BE2C (cell line): ENCODE data around the gene LRRC75A.
"Not testable (repeated sequence)": the region's sequence is repeated elsewhere in the genome, so short reads cannot be mapped to it uniquely, and the experiment has no call there.

Experiments used
- DNase-seq: peaks from one replicate; pipeline ENCODE4 v3.0.0-alpha.2; 2020
- H3K27me3 ChIP-seq: fragments of 250-450 bp; sonication (Bioruptor Pico); 2 replicates; pipeline ENCODE4 v1.5.1; 2020; ENCODE audit warnings: mild to moderate bottlenecking
- H3K36me3 ChIP-seq: fragments of 250-450 bp; sonication (Bioruptor Pico); 2 replicates; pipeline ENCODE4 v1.5.1; 2020; ENCODE audit warnings: mild to moderate bottlenecking
- H3K4me1 ChIP-seq: fragments of 250-450 bp; sonication (Bioruptor Pico); 2 replicates; pipeline ENCODE4 v1.5.1; 2020
- H3K4me3 ChIP-seq: 2 replicates; pipeline ENCODE4 v1.5.1; 2011; ENCODE audit warnings: low read depth, low read length
- H3K9me3 ChIP-seq: fragments of 250-450 bp; sonication (Bioruptor Pico); 2 replicates; pipeline ENCODE4 v1.5.1; 2020
- TF ChIP-seq, protein P1 (sequence below): IDR thresholded peaks from 2 replicates; pipeline ENCODE4 v1.5.1; 2012; ENCODE audit warnings: mild to moderate bottlenecking, low read depth, low read length

Gene LRRC75A

DNA sequence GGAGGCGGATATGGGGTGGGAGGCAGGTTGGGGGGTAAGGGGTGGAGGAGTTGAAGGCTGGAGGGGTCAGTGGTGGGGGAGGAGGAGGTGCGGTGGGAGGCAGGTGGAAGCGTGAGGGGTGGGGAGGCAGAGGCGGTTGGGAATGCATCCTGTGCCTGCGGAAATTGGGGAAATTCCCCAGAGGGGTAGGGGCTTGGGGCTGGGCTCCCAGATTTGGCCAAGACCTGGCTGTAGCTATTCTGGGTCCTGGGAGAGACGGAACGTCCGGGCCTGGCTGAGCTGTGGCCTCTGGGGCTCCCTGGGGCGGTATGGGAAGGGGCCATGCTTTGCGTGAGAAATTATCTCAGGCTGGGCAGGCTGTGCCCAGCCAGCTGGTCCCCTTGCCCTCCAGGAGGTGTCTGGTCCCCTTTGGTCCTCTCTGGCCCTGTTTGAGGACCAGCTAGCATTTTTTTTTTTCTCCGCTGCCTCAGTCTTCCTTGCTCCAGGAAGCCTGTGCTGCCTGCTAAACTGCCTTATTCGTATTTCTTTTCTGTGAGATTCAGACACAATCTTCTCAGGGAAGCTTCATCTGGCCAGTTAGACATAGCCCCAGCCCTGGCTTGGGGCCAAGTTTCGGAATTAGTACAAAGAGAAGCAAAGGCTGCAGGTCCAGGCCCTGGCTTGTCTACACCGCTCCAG lies 83.9 kb downstream of the LRRC75A start:
- TF ChIP-seq, protein P1, sequence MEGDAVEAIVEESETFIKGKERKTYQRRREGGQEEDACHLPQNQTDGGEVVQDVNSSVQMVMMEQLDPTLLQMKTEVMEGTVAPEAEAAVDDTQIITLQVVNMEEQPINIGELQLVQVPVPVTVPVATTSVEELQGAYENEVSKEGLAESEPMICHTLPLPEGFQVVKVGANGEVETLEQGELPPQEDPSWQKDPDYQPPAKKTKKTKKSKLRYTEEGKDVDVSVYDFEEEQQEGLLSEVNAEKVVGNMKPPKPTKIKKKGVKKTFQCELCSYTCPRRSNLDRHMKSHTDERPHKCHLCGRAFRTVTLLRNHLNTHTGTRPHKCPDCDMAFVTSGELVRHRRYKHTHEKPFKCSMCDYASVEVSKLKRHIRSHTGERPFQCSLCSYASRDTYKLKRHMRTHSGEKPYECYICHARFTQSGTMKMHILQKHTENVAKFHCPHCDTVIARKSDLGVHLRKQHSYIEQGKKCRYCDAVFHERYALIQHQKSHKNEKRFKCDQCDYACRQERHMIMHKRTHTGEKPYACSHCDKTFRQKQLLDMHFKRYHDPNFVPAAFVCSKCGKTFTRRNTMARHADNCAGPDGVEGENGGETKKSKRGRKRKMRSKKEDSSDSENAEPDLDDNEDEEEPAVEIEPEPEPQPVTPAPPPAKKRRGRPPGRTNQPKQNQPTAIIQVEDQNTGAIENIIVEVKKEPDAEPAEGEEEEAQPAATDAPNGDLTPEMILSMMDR = no peak
- Histone ChIP-seq H3K36me3 (no peaks in the 10 kb centered on the region), H3K27me3 (no peaks in the 10 kb centered on the region), H3K4me1 (peaks cover 4% of the 10 kb centered on the region; the same call in 1 of the 2 replicates), H3K9me3 (no peaks in the 10 kb centered on the region), H3K4me3 (peak overlapping the region; percentile 23)
- peak; percentile 69 for DNase-seq

DNA sequence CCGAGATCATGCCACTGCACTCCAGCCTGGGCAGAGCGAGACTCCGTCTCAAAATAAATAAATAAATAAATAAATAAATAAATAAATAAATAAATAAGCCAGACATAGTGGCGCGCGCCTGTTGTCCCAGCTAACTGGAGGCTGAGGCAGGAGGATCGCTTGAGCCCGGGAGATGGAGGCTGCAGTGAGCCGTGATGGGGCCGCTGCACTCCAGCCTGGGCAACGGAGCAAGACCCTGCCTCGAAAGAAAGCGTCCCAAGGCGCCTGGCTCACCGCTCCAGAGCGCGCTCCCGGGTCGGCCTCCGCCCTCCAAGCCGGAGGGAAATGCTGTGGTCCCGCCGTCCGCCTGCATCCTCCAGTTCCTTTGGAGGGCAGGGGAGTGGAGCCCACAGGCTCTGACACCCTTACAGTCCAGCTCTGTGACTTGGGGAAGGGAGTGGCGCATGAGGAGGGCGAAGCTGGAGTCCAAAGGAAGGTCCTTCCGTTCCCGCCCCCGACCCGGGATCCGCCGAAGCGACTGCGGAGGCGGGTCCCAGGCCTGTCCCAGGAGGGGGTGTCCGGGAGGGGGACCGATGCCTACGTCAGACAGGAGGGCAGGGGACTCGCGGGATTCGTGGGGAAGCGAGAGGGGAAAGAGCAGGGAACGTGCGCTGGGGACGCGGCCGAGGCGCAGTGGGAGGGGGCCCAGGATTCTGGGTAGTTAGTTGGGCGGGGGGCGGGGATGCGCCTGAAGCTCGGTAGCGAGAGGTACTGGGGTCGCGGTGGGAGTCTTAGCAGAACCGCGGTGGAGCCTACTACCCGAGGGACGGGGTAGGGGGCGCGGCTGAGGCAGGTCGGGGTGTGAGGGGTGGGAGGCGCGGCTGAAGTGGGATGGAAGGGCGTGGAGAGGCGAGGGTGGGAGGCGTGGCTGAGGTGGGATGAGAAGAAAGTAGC lies 85.0 kb downstream of the LRRC75A start:
- TF ChIP-seq, protein P1 = no peak
- H3K9me3 ChIP-seq = no peaks in the 10 kb centered on the region
- peak; percentile 57 for DNase-seq
- peaks cover 4% of the 10 kb centered on the region; the same call in 1 of the 2 replicates for H3K4me1 ChIP-seq
- H3K36me3 ChIP-seq = no peaks in the 10 kb centered on the region
- H3K4me3 ChIP-seq = peak overlapping the region; percentile 61
- H3K27me3 ChIP-seq = no peaks in the 10 kb centered on the region

DNA sequence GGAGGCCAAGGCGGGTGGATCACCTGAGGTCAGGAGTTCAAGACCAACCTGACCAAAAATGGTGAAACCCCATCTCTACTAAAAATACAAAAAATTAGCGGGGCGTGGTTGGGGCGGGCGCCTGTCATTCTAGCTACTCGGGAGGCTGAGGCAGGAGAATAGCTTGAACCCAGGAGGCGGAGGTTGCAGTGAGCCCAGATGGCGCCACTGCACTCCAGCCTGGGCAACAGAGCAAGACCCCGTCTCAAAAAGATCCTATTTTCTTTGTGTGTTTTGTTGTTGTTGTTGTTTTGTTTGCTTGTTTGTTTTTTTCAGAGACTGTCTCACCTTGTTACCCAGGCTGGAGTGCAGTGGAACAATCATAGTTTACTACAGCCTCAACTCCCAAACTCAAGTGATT lies 88.1 kb downstream of the LRRC75A start:
- not testable (repeated sequence) for H3K9me3 ChIP-seq, H3K27me3 ChIP-seq, H3K4me3 ChIP-seq, H3K4me1 ChIP-seq, H3K36me3 ChIP-seq, DNase-seq

DNA sequence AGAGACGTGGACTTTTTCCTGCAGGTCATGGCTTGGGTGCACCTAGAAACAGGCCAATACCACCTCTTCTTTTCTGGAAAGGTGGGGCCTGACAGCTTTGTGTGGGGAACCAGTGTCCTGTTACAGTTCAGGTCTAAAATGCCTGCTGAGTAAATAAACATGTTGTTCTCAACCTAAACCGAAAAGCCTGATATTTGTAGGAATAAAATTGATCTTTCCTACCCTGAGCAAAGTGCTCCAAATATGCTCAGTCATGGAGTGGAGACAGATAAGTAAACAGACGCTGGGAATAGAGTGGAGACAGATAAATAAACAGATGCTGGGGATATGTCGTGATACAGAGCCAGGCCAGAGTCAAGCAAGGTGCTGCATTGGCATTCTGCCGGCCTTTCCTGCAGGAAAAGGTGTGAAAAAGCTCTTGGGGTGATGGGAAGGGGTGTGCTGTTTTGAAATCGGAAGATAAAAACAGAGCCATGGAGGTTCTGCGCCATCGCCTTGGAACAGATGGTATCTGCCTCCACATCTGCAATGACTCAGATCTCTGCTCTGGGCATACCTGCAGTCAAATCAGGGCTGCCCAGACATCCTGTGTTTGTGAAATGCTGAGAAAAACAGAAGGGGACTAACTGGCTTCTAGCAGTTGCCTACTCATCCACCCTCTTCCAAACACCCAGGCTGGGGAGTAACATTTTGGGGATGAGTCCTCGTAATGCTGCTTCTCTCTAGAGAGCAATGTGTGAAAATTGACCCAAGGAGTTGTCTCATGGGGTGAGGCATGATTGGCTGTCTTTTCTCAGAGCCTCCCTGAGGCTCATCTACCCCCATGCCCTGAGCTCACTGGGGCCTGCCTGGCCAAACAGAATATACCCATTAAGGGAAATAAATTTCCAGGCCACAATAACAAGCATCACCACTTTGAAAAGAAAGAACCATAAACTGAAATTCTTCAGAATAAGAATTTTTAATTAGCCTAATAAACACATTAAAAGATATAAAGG lies 93.4 kb downstream of the LRRC75A start:
- TF ChIP-seq, protein P1 = no peak
- Histone ChIP-seq H3K4me1 (peaks cover 3% of the 10 kb centered on the region; the same call in 1 of the 2 replicates), H3K27me3 (no peaks in the 10 kb centered on the region)

DNA sequence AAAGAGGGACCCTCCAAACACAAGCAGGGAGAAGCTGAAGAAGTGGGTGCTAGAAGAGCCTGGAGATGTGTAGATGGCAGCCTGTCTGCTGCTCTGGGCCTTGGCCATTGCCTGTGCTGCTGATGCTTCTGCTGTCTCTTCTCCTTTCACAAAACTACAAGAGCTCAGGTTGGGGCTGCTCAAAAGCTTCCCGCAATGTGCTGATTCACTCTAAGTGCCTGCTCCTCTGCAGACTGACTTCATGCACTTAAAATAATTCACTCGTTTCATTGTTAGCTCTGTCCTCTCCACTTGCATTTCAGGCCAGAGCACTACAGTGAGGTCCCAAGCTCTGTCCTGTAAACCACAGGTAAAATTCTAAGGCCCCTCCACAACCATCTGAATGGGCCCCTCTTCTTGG lies 95.3 kb downstream of the LRRC75A start:
- not testable (repeated sequence) for H3K36me3 ChIP-seq, H3K4me3 ChIP-seq, H3K4me1 ChIP-seq, H3K9me3 ChIP-seq, DNase-seq, H3K27me3 ChIP-seq

More for the DNA sequence above, 93.4 kb downstream of the LRRC75A start:
- Histone ChIP-seq H3K36me3 (no peaks in the 10 kb centered on the region), H3K4me3 (no peak overlapping the region), H3K9me3 (no peaks in the 10 kb centered on the region)
- DNase-seq = peak; percentile 40

DNA sequence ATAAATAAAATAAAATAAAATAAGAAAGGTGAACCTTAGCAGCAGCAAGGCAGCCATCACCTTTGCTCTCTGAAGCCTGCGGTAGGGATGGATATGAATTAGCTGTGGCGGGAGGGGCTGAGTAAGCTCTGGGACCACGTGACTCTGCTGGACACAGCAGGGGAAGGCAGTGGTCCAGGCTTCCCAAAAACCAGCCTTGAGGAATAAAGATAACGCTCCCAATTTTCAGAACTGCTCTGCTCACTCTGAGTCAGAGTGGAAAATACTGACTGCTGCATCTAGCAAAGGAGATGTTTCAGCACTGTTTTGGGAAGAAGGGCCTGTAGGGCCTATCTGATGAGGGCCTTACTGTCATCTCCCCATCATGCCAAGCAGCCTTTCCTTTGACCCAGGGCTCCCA lies 96.1 kb downstream of the LRRC75A start:
- H3K27me3 ChIP-seq, H3K4me1 ChIP-seq, H3K36me3 ChIP-seq, H3K9me3 ChIP-seq, H3K4me3 ChIP-seq, DNase-seq: not testable (repeated sequence)

DNA sequence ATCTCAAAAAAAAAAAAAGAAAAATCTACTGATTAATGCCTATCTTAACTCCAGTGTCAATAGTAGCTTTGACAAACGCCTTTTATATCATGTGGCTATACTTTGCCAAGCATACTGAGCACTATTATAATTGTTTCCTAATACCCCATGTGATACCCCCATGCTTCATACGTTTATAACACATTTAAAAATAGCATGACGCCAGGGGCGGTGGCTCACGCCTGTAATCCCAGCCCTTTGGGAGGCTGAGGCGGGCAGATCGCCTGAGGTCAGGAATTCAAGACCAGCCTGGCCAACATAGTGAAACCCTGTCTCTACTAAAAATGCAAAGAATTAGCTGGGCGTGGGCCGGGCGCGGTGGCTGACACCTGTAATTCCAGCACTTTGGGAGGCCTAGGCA lies 99.5 kb downstream of the LRRC75A start:
- not testable (repeated sequence) for H3K27me3 ChIP-seq, H3K9me3 ChIP-seq, H3K36me3 ChIP-seq, DNase-seq, H3K4me1 ChIP-seq, H3K4me3 ChIP-seq
